ENCODE data around the gene PIRT.

The PIRT gene

GRCh38 chr17:10785295-10785694 is 52.6 kb downstream of the PIRT start:
- no peak for DNase-seq

- DNase-seq = no peak
Observed at GRCh38 chr17:10779609-10780008, 58.3 kb downstream of the PIRT start.

GRCh38 chr17:10777890-10778289 is 60.0 kb downstream of the PIRT start:
- no peak for DNase-seq

- no peak for DNase-seq
Observed at GRCh38 chr17:10777131-10777807, 60.6 kb downstream of the PIRT start.

GRCh38 chr17:10776381-10776780 is 61.5 kb downstream of the PIRT start:
- no peak for DNase-seq

GRCh38 chr17:10775740-10776356 is 62.0 kb downstream of the PIRT start:
- DNase-seq = no peak

GRCh38 chr17:10775058-10775457 is 62.8 kb downstream of the PIRT start:
- no peak for DNase-seq

- DNase-seq = no peak
Observed at GRCh38 chr17:10773391-10773790, 64.5 kb downstream of the PIRT start.
